Left lung (tissue), 10 donors: ENCODE results near the gene NR5A1. TPM values are rescaled to one million over a fixed set of nuclear protein-coding genes. Genes with fewer than 3 reads are reported as not detected.

Source experiments
- ATAC-seq: fragments of 200-7000 bp; cut with Tn5 transposase; one replicate; pipeline ENCODE4 v1.9.1; 2020; ENCODE audit warnings: moderate library complexity
- DNase-seq, 4 donors: peaks; one replicate each; pipeline ENCODE4 v3.0.0-alpha.2; 2013 to 2020
- H3K27ac ChIP-seq, 2 donors: fragments of 200-600 bp; sonication (generic) in 1 of 2; one replicate each; pipeline versions ENCODE4 v1.5.0 to v1.8.0; 2020 to 2021
- H3K27me3 ChIP-seq, 2 donors: fragments of 200-600 bp; sonication (generic) in 1 of 2; one replicate each; pipeline versions ENCODE4 v1.5.0 to v1.8.0; 2020 to 2021
- H3K36me3 ChIP-seq, 2 donors: fragments of 200-600 bp; sonication (generic) in 1 of 2; one replicate each; pipeline versions ENCODE4 v1.5.0 to v1.8.0; 2020 to 2021
- H3K4me1 ChIP-seq, 2 donors: fragments of 200-600 bp; one replicate each; pipeline ENCODE4 v1.8.0; 2021
- H3K4me3 ChIP-seq, 2 donors: fragments of 200-600 bp; sonication (generic) in 1 of 2; one replicate each; pipeline versions ENCODE4 v1.5.0 to v1.8.0; 2020 to 2021; ENCODE audit warnings: mild to moderate bottlenecking in 1 of 2
- H3K9me3 ChIP-seq, 2 donors: fragments of 200-600 bp; sonication (generic) in 1 of 2; one replicate each; pipeline versions ENCODE4 v1.5.0 to v1.8.0; 2020 to 2021
- intact Hi-C, 2 donors: fragments of 100-400 bp; cut with DNase I; formaldehyde crosslinking; loops; one replicate each; pipeline versions ENCODE4 v1.11.2 to v1.14.2; 2022
- polyA plus RNA-seq, 6 donors: library from polyadenylated mRNA; unstranded; fragments of 120-200 nt; gene quantifications; one replicate each; pipeline ENCODE4 v1.2.1, GENCODE V29; 2013; ENCODE audit not compliant: insufficient read length in 6 of 6
- total RNA-seq, 2 donors: library from RNA; stranded (reverse); fragmentation: NEBNext Ultra II Directional; extraction: Animal tissue kit (Norgen Biotek cat#: 25700); gene quantifications; one replicate each; pipeline ENCODE4 v1.2.1, GENCODE V29; 2021
- TF ChIP-seq, protein P1 (sequence below), 2 donors: fragments of 200-600 bp; sonication (generic) in 1 of 2; IDR thresholded peaks; one replicate each; pipeline versions ENCODE4 v1.5.0 to v1.8.0; 2021; ENCODE audit warnings: antibody characterized with exemption in 2 of 2
- donor health status: DM: no; HTN: yes; CAD: no.
- donor health status: DM: no; HTN: no; CAD: no.

Gene NR5A1
- total and polyA plus RNA-seq, 8 donors = 0.06 to 0.26 (median 0.14) TPM; not detected in 5

- intact Hi-C loops = no loop called here
- Histone ChIP-seq H3K4me1 (no peaks in the 10 kb centered on the region), H3K27me3 (no peaks in the 10 kb centered on the region), H3K4me3 (no peak overlapping the region), H3K36me3 (peaks cover 0 to 15% of the 10 kb centered on the region in 2 donors), H3K9me3 (no peaks in the 10 kb centered on the region), H3K27ac (no peak overlapping the region)
- TF ChIP-seq, protein P1, sequence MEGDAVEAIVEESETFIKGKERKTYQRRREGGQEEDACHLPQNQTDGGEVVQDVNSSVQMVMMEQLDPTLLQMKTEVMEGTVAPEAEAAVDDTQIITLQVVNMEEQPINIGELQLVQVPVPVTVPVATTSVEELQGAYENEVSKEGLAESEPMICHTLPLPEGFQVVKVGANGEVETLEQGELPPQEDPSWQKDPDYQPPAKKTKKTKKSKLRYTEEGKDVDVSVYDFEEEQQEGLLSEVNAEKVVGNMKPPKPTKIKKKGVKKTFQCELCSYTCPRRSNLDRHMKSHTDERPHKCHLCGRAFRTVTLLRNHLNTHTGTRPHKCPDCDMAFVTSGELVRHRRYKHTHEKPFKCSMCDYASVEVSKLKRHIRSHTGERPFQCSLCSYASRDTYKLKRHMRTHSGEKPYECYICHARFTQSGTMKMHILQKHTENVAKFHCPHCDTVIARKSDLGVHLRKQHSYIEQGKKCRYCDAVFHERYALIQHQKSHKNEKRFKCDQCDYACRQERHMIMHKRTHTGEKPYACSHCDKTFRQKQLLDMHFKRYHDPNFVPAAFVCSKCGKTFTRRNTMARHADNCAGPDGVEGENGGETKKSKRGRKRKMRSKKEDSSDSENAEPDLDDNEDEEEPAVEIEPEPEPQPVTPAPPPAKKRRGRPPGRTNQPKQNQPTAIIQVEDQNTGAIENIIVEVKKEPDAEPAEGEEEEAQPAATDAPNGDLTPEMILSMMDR (IDR thresholded peaks at IDR 0.05) = no peak
- no peak for ATAC-seq
- no peak for DNase-seq
These were observed 20.6 kb upstream of the NR5A1 start for GRCh38 chr9:124527781-124528180.

DNA sequence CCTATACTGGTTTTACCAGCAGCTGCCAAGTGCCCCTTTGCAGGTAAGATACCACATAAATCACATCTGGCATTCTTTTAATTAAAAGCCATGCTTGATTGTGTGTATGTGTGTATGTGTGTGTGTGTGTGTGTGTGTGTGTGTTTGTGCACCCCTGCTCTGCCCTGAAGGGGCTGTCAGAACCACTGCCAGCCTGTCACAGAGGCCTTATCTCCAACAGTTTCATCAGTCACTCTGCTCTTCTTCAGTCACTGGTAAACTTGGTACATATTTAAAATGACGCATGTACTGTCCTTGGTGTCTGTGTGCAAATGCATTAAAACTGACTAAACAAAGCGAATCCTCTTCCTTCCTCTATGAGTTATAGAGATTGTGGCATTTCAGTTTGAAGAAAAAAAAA is 19.0 kb upstream of the NR5A1 start:
- DNase-seq = no peak
- ATAC-seq = no peak
- Histone ChIP-seq H3K4me1 (no peaks in the 10 kb centered on the region), H3K27ac (no peak overlapping the region), H3K27me3 (no peaks in the 10 kb centered on the region), H3K9me3 (no peaks in the 10 kb centered on the region), H3K36me3 (peaks cover 0 to 15% of the 10 kb centered on the region in 2 donors), H3K4me3 (no peak overlapping the region)
- TF ChIP-seq, protein P1 (IDR thresholded peaks at IDR 0.05) = no peak
- intact Hi-C loops = no loop called here

GRCh38 chr9:124522121-124523098 is 15.2 kb upstream of the NR5A1 start:
- DNase-seq = no peak
- intact Hi-C loops = no loop called here
- peaks cover 0 to 15% of the 10 kb centered on the region in 2 donors for H3K36me3 ChIP-seq
- H3K27me3 ChIP-seq = no peaks in the 10 kb centered on the region
- TF ChIP-seq, protein P1 (IDR thresholded peaks at IDR 0.05) = no peak
- H3K4me3 ChIP-seq = no peak overlapping the region
- H3K9me3 ChIP-seq = no peaks in the 10 kb centered on the region
- no peak overlapping the region for H3K27ac ChIP-seq
- no peaks in the 10 kb centered on the region for H3K4me1 ChIP-seq
- ATAC-seq = no peak

- Histone ChIP-seq H3K27me3 (no peaks in the 10 kb centered on the region), H3K9me3 (no peaks in the 10 kb centered on the region), H3K36me3 (peaks cover 0 to 10% of the 10 kb centered on the region in 2 donors), H3K27ac (no peak overlapping the region), H3K4me3 (no peak overlapping the region), H3K4me1 (no peaks in the 10 kb centered on the region)
- TF ChIP-seq, protein P1 (IDR thresholded peaks at IDR 0.05) = no peak
- intact Hi-C loops = no loop called here
- DNase-seq (no peak), ATAC-seq (no peak)
These were observed 13.9 kb upstream of the NR5A1 start for GRCh38 chr9:124521142-124521541.

GRCh38 chr9:124520206-124520596 is 13.0 kb upstream of the NR5A1 start:
- no peak for ATAC-seq

More at GRCh38 chr9:124520206-124520596, 13.0 kb upstream of the NR5A1 start:
- H3K27me3 ChIP-seq = no peaks in the 10 kb centered on the region
- no peak for DNase-seq
- no peak overlapping the region for H3K4me3 ChIP-seq
- H3K4me1 ChIP-seq = no peaks in the 10 kb centered on the region
- intact Hi-C loops = no loop called here
- TF ChIP-seq, protein P1 (IDR thresholded peaks at IDR 0.05) = no peak
- peaks cover 0 to 7% of the 10 kb centered on the region in 2 donors for H3K36me3 ChIP-seq
- no peak overlapping the region for H3K27ac ChIP-seq
- no peaks in the 10 kb centered on the region for H3K9me3 ChIP-seq
